ENCODE data around the gene ZNF566.

ZNF566 gene

GRCh38 chr19:36449059-36449670 is 40.2 kb downstream of the ZNF566 start:
- DNase-seq (ENCODE audit: low read depth in 2 of 2) = no peak

GRCh38 chr19:36441339-36441738 is 48.0 kb downstream of the ZNF566 start:
- DNase-seq (ENCODE audit: low read depth in 2 of 2) = no peak

GRCh38 chr19:36436531-36436930 is 52.8 kb downstream of the ZNF566 start:
- no peak for DNase-seq (ENCODE audit: low read depth in 2 of 2)

- DNase-seq (ENCODE audit: low read depth in 2 of 2) = no peak
These were observed 65.4 kb downstream of the ZNF566 start for GRCh38 chr19:36423925-36424324.

GRCh38 chr19:36421749-36422481 is 67.4 kb downstream of the ZNF566 start:
- no peak for DNase-seq (ENCODE audit: low read depth in 2 of 2)

GRCh38 chr19:36420961-36421748 is 68.2 kb downstream of the ZNF566 start:
- no peak for DNase-seq (ENCODE audit: low read depth in 2 of 2)

- peak; percentile 56 to 59 for DNase-seq (ENCODE audit: low read depth in 2 of 2)
These were observed 70.9 kb downstream of the ZNF566 start, which contains the start of gene ZFP82 for GRCh38 chr19:36418287-36419001. TSS of gene ZFP82 (minus strand) at chr19:36418644. CDS start at chr19:36409789, 8,855 bp downstream.

GRCh38 chr19:36417752-36418286 is 71.5 kb downstream of the ZNF566 start:
- DNase-seq (ENCODE audit: low read depth in 2 of 2) = no peak

- DNase-seq (ENCODE audit: low read depth in 2 of 2) = no peak
These were observed 79.5 kb downstream of the ZNF566 start for GRCh38 chr19:36409841-36410240.

GRCh38 chr19:36408101-36408500 is 81.3 kb downstream of the ZNF566 start:
- DNase-seq (ENCODE audit: low read depth in 2 of 2) = no peak

- DNase-seq (ENCODE audit: low read depth in 2 of 2) = no peak
These were observed 84.9 kb downstream of the ZNF566 start for GRCh38 chr19:36404498-36404897.

- DNase-seq (ENCODE audit: low read depth in 2 of 2) = no peak
These were observed 87.9 kb downstream of the ZNF566 start for GRCh38 chr19:36401475-36401874.

- DNase-seq (ENCODE audit: low read depth in 2 of 2) = no peak
These were observed 90.8 kb downstream of the ZNF566 start for GRCh38 chr19:36398571-36398970.
